Suprapubic skin (tissue), 4 donors: Measurements from ENCODE around the gene PITPNM3.

Experiments
- EP300 ChIP-seq: sonication (generic); formaldehyde crosslinking; IDR thresholded peaks from one replicate; pipeline ENCODE4 v1.6.1; 2017; ENCODE audit warnings: antibody characterized with exemption
- POLR2A ChIP-seq, 2 donors: fragments of 450-650 bp; IDR thresholded peaks; one replicate each; pipeline ENCODE4 v1.6.1; 2017; ENCODE audit warnings: antibody characterized with exemption in 2 of 2, mild to moderate bottlenecking in 2 of 2, moderate library complexity in 2 of 2
- POLR2AphosphoS5 ChIP-seq, 3 donors: sonication (generic); formaldehyde crosslinking; IDR thresholded peaks; one replicate each; pipeline ENCODE4 v1.6.1; 2017; ENCODE audit warnings: antibody characterized with exemption in 3 of 3
- TF ChIP-seq, protein P1 (sequence below), 2 donors: fragments of 200-600 bp in 1 of 2; fragments of 450-650 bp in 1 of 2; sonication (generic) in 1 of 2; IDR thresholded peaks; one replicate each; pipeline ENCODE4 v1.5.1; 2016 to 2019; ENCODE audit warnings: antibody characterized with exemption in 2 of 2, mild to moderate bottlenecking in 1 of 2, moderate library complexity in 1 of 2

DNA sequence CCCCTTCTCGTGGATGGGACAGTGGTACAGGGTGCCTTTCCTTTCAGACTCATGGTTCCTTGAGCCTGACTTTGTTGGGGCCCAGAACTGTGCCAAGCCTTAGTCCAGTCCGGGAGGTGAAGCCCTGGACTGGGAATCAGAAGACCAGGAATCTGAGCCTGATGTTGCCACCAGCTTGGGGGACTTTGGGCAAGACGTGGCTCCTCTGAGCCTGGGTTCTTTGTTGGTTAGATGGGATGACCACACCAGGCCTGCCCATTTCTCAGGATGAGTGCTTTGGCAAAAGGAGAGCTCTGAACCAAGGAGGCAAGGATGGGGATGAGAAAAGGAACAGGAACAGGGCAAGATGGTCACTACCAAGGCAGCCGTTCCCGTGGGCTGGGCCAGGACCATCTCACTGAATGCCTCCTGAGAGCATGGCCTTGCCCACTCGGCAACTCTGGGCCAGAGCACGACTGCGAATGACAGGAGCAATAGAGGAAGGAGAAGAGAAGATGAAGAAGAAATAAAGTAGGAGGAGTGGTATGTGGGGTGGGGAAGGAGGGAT lies 32.5 kb downstream of the PITPNM3 start:
- TF ChIP-seq POLR2A (IDR thresholded peaks at IDR 0.05), result no peak
- TF ChIP-seq, protein P1, sequence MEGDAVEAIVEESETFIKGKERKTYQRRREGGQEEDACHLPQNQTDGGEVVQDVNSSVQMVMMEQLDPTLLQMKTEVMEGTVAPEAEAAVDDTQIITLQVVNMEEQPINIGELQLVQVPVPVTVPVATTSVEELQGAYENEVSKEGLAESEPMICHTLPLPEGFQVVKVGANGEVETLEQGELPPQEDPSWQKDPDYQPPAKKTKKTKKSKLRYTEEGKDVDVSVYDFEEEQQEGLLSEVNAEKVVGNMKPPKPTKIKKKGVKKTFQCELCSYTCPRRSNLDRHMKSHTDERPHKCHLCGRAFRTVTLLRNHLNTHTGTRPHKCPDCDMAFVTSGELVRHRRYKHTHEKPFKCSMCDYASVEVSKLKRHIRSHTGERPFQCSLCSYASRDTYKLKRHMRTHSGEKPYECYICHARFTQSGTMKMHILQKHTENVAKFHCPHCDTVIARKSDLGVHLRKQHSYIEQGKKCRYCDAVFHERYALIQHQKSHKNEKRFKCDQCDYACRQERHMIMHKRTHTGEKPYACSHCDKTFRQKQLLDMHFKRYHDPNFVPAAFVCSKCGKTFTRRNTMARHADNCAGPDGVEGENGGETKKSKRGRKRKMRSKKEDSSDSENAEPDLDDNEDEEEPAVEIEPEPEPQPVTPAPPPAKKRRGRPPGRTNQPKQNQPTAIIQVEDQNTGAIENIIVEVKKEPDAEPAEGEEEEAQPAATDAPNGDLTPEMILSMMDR (IDR thresholded peaks at IDR 0.05), result no peak
- TF ChIP-seq POLR2AphosphoS5 (IDR thresholded peaks at IDR 0.05), result no peak
- no peak for TF ChIP-seq EP300
